Activated T-cell treated with anti-CD3 and anti-CD28 coated beads, Interleukin-2, amount 50 U/mL, for 1 hour (primary cell): Measurements from ENCODE around the gene DENND11.
"Not testable (repeated sequence)": the region's sequence is repeated elsewhere in the genome, so short reads cannot be mapped to it uniquely, and the experiment has no call there.

ENCODE experiments used
- DNase-seq: peaks from one replicate; pipeline ENCODE4 v3.0.0-alpha.2; 2020

Gene DENND11

DNA sequence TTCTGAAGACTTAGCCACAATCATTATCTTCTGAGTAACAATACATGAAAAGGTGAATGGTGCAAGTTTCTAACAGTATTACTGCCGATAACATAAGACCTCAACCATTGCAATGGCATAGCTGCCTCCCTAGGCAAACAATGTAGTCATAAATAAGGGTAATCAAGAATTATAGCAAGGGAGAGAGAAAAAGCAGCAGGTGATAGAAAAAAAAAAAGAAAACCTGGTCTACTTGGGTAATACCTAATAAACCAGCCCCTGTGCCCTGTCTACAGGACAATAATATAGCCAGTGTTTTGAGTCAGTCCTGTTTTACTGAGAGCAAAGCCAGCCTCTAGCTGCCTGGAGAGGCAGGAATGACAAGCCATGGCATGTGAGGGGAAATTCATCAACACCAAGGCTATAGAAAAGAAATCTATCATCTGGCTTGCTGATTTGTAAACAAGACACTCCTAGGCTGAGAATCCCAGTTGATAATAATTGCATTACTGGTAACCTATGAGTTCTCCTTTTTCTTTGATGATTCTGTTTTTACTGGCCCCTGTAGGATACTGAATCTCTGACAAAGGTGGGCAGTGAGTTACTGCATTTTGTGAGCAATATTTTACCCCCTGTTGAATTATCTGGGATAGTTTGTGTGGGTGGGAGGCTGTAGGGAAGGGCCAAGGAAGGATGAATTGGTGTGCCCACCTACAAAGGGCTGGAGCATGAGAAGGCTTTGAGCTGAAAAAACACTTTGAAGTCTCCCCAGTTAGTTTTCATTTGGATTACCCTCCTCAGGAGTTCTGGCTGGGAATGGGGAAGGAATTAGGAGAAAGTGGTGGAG, 4.5 kb upstream of the DENND11 start:
- DNase-seq = no peak

DNA sequence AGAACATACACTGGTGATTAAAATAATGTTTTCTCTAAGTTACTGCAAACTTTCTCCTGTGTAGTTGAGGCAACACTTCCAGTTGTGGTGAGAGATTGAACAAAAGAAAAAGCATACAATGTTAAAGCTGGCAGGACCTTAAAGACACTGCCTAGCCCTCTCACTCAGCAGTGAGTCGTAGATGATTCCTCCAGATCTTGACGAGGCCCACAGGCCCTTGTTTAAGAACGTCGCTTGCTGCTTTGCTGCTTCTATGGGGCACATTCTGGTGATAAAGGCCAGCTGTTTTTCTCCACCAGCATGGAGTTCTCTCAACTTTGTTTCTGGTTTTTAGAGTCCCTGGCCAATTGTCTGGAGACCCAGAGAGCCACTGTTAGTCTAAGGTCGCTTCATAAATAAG, 2.8 kb upstream of the DENND11 start:
- DNase-seq = no peak

DNA sequence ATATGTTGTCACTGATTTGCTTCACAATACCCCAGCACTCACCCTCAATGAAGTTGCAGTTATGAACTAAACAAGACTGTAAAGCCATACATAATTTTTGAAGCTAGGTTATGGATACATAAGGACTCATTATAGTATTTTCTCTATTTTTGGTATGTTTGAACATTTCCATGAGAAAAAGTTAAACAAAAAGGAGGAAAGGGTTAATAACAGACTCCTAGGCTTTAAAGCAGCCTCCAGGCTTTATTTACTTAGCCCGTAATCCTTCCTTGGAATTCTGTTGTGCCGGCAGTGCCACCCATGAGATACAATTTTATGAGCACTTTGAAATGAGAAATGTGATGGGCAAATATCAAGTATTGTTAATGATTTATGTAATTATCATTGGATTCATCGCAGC, 2.1 kb upstream of the DENND11 start:
- no peak for DNase-seq

DNA sequence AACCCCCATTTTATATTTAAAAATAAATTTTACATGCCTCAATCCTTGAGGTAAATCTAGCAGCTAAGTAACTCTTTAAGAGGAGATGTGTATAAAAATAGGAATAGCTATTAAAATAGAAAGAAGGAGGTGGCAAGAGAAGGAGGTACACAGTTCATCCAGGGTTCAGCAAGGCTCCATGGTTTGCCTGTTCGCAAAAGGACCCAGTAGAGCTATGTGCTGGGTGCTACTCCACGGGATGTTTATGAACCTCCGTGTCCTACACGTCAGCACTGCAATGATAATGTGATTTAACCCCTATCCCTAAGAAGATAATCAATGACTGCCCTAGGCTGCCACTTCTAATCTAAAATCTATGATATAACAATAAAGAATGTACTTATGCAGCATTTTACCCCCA, 926 bp upstream of the DENND11 start:
- no peak for DNase-seq

DNA sequence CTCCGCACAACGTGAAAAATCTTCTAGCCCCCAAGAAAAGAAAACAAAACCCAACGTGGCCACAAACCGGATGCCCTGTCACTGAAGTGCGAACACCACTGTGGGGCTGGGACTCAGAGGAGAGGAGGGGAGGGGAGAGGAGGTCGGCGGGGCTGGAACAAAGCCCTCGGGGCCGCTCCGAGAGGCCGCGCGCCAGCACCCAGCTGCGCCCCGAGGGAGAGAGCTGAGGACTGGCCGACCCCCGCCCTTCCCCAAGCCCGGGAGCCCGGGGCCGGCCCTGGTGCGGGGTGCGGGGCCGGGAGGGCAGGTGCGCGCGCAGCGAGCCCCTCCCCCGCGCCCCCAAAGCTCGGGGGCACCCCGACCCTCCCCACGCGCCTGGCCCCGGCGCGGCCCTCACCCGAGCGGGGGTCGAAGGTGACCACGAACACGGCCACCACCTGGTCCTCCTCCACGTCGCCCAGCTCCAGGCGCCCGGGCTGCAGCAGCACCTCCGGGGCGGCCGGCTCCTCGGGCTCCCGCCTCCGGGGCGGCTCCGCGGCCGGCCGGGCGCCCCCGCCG, 398 bp downstream of the DENND11 start:
- peak; percentile 70 for DNase-seq

DNA sequence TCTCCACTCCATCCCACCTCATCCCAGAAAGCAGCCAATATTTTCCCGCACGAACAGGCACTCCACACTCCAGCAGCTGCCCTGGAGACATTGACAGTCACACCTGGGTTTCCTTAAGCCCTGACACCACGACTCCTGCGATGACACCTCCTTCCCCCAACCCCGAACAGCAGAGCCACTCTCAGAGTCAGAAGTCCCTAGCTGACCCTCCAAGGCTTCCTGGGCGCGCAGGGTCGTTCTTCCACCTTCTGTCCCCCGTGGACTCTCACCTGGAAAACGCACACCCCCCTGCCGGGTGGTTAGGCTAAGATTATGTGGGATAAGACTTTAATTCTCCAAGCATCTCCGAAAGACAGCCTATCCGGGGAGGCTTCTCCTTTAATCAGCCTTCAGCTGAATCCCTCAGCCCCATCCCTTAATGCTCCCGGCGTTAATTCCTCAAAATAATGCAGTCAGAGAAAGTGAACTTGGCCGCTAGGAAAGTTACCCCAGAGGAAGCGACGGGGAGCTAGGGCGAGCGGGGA, 1.1 kb downstream of the DENND11 start:
- peak; percentile 24 for DNase-seq

DNA sequence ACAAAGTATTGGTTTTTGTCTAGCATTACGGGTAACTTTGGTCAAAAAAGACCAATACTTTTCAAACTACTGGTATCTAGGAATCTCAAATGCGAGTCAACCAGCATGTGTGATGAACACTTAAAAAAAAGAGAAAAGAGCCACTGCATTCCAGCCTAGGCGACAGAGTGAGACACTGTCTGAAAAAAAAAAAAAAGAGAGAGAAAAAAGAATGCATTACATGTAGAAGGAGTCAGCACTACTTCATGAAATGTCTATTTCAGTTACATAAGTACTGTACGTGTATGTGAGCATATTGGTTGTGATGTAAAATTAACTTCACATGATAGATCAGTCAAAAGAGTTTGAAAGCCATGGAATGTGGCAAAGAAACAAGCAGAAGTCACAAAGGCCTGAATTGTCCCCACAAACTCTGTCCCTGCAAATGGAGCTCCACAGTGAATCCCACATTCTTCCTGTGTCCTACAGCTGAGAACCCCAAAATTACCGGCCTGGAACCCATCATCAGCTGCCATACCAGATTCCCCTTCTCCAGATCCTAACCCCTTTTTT, 1.6 kb downstream of the DENND11 start:
- DNase-seq = no peak

DNA sequence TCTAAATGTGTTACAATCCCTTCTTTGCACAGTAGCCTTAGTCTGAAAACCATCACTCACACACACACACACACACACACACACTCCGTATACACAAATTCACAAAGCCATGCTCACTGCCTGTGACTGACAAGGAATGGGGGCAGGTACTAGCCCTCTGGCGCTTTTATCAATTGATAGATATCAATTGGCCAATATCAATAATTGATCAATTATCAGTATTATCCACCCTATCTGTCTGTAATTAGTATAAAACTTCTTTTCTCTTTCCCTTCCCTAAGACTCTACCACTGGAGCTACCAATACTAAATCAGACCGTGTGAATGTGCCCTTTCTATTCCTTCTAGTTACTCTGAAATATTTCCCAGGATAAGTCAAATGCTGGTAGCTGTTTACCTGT, 2.1 kb downstream of the DENND11 start:
- no peak for DNase-seq

DNA sequence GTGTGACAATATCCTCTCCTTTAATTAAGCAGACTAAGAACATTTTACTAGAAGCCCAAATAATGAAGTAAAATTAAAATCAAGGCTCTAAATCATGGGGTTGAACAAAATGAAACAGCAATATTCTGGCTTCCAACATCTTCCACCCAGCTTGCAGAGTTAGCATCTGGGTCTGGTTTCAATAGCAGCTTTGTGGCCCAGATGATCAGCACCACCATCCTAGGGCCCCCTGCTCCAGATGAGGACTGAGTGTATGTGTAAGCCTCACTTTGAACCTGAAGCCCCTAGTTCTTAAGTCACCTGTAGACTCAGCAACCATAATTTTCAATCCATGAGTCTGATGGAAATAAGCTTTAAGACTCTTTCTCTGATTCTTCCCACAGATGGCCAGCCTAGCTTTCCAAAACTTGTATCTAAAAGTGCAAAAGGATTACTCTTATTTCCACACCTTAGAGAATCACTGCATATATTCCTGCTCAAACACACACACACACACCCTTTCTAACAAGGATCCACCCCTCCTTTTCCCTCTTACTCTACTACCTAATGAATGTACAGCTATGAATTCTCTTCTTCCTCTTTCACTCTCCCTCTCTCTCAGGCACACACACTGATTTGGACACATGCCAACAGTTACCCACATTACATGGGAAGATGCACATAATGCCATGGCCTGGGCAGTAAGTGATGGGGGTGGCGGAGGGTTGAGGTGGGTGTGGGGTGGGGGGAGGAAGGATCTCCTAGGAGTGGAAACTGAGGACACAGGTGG, 3.5 kb downstream of the DENND11 start:
- DNase-seq = no peak

DNA sequence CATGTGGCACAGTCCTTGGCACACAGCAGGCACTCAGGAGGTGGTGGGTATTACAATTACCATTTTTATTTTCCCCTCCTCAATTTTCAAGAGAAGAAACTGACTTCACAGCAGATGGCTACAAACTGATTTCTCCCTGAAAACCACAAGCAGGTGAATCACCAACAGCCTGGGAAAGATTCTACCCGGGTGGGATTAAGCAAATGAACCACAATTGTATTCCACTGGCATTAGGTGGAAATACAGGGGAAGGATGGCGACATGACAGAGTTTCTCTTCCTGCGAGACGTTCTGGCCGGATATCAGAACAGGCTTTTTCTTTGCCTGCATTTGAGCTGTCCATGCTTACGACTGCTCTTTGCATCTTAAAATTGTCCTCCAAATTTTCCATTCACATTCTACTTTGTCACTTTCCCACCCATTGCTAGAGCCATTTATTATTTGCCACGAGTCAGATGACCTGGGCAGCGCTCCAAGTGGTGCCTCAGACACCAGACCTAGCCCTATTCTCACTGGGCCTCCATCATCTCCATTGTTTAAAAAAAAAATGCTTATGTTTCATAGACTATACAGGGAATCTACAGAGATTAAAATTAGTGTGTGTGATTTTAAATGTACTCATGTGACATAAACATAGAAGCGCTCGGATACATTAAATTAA, 4.6 kb downstream of the DENND11 start:
- DNase-seq = no peak

DNA sequence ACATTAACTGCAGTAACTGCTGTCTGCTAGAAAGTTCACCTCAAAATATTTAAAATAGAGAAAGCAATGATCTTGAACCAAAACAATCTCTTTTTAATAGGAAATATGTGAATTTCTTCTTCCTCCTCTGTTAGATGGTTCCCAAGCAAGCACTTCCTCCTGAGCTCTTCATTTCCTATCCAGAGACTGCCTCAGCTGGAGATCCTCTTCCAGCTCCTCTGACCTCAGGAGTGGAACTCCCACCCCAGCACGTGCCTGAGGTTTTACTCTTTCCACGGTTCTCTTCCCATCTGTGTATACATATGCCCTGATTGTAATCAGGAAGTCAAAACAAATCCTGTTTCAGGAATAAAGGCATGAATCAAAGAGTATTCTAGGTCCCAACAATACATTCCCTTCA, 5.6 kb downstream of the DENND11 start:
- DNase-seq = no peak

DNA sequence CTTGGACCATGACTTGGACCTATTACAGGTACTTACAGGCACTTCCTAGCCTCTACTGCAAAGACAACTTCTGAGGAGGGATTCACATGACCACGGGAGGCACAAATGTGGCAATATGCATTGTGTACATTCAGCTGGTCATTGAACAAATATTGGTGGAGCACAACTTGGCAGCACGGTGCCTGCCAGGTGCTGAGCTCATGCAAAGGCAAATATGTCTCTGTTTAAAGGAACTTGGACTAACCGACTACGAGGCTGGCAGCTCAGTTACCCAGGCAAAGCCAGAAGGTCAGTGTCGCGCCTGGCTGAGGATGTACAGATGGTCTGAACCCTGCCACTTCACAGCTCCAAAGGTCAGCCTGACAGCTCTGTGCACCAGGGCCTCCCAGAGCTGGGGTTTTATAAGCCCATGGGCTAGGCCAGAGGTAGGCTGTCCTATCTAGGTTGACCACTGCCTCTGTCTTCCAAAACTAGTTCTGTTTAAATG, 6.1 kb downstream of the DENND11 start:
- no peak for DNase-seq

DNA sequence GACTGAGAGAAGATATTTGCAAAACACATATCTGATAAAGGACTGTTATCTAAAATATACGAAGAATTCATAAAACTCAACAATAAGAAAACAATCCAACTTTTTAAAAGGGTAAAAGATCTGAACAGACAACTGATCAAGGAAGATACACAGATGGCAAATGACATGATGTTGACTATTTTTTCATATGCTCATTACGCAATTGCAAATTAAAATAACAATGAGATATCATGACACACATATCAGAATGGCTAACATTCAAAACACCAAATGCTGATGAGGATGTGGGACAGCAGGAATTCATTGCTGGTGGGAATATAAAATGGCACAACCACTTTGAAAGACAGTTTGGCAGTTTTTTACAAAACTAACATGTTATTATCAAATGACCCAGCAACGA, 8.9 kb downstream of the DENND11 start:
- DNase-seq = no peak

DNA sequence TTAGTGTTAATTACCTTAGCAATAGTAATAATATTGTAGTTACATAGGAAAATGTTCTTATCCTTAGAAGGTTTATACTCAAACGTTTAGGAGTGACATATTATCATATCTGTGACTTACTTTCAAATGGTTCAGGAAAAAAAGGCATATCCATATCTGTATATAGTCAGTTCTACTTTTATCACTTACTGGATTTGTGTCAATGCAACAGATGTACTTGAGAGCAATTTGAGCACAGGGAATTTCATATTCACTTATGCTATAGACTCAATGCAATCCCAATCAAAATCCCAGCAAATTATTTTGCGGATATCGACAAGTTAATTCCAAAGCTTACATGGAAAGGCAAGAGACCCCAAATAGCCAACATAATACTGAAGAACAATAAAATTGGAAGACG, 10.0 kb downstream of the DENND11 start:
- DNase-seq = no peak

DNA sequence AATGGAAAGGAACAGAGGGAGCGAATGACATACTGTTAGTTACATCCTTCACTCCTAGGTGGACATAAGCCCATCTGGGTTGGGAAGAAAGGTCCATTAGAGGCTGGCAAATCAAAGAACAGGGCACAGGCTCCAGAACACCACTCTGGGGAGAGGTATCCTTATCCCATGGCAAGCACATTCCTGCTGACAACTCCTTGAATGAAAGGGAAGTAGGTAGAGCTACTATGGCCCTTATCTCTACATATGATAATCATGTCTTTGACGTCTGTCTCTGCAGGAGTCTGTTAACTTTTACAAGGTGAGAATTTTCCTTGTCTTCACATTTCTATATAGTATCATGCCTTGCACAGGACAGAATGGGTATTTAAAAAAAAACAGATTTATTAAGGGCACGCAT, 10.4 kb downstream of the DENND11 start:
- DNase-seq = no peak

DNA sequence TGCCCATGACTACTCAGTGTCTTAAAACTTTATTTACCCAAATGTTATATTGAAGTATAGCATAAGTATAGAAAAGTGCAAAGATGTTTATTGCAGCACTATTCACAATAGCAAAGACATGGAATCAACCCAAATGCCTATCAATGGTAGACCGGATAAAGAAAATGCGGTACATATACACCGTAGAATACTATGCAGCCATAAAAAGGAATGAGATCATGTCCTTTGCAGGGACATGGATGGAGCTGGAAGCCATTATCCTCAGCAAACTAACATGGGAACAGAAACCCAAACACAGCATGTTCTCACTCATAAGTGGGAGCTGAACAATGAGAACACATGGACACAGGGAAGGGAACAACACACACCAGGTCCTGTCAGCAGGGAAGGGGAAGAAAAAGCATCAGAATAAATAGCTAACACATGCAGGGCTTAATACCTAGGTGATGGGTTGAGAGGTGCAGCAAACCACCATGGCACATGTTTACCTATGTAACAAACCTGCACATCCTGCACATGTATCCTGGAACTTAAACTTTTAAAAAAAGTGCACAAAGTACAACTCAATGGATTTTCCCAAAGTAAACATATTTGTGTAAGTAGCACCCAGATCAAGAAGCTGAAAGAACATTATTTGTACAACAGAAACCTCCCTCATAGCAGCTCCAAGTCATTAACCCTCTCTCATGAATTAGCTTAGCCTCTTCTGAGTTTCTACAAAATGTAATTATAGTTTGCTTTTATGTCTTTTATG, 12.7 kb downstream of the DENND11 start:
- DNase-seq = not testable (repeated sequence)

DNA sequence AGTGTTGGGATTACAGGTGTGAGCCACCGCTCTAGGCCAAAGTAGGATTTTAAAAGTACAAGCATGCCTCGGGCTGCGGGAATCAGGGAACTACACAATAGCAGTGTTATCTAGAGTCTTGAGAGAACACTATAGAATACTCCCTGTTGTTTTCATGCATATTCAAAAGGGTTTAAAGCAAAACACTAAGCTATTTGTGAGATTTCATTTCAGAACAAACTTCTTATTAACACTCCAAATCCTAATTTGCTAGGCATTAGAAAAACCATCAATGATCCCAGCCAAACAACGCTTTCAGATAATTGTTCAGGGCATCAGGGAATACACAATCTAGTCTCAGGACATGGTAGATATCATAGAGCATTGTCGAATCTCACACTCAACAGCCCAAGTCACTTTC, 13.9 kb downstream of the DENND11 start:
- no peak for DNase-seq

DNA sequence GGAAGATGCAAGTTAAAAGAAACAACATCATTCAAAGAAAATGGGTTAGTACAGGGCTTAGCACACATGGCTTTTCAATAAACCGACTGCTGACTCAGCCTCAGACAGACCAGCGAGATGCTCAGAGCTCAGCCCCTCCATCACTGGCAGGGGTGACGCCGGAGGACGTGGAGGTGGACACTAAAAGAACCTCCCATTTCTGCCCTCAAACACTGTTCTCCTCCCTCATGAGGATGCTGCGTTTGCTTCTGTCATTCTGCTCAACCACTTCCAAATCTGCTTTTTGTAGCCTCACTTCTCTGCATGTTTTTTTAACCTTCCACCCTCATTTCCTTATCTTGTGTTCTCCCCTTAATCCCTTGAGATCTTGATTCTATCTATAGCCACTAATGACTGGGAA, 15.3 kb downstream of the DENND11 start:
- no peak for DNase-seq

DNA sequence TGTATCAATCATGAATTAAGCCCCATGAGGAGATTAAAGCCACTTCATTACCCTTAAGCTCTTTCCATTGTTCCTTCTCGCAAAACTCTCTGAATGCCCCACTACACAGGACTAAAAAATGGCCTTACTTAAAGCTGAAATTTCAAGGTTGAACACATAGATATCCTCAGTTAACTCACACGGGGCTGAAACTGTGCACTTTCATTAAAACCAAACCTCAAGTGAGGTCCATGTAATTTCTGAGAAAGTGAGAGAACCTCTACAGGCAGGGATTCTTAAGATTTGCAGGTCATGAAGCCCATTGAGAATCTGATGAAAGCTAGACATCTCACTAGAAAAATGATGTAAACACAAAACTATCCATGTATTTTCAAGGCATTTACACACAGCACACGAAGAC, 15.9 kb downstream of the DENND11 start:
- no peak for DNase-seq

DNA sequence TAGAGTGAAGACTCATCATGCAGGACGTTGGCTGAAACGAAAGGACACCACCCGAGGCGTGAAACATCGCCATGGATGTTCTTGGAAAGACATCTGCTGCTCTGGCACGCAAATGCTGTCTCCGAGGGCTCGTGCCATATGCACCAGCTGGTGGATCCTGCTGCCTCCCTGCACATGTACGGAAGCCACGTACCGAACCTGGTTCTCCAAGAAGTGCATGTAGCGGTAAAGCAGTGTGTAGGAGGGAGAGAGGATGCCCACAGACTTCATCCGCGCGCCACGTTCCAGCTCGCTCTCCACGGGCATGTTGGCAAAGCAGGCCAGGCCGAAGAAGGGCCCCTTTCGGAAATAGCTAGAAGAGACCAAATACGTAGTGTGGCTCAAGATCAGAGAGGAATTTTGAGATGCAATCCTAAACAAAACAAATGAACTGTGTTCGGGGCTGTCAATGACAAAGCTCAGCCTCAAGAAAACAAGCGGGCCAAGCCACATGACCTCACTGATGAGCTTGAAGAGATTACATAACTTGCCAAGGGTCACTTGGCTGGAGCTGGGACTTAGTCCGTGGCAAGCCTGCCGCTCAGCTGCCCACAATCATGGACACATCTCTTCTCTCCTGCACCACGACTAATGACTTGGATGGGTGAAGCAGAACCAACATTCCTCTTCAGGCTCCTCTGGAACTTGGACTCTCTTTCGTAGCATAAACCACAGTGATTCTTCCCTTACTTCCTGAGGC, 16.5 kb downstream of the DENND11 start:
- DNase-seq = no peak

DNA sequence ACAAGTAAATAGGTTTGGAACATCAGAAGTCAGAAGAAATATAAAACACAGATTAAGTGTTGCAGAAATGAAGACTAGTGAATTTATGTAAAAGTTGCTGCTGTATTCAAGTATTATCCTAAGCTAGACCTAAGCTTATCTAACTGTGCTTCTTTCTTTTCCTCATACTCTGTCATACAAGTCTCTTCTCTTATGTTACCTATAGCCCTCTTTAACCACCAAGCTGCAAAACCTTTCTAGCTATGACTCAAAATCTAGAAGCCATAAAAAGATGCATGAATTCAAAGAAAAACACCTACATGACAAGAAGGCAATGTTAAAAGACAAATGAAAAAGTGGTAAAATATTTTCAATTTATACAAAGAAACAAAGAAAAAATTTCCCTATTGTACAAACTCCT, 23.0 kb downstream of the DENND11 start:
- DNase-seq = no peak
